ENCODE measurements around the gene CCDC107. TPM values are rescaled to one million over a fixed set of nuclear protein-coding genes. Genes with fewer than 3 reads are reported as not detected.

CCDC107 gene, protein sequence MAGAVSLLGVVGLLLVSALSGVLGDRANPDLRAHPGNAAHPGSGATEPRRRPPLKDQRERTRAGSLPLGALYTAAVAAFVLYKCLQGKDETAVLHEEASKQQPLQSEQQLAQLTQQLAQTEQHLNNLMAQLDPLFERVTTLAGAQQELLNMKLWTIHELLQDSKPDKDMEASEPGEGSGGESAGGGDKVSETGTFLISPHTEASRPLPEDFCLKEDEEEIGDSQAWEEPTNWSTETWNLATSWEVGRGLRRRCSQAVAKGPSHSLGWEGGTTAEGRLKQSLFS
- 20.4 to 28.0 TPM (median 23.9 TPM) in 5 replicates for total RNA-seq (2022; extraction: Qiagen RNA extraction; ENCODE audit: low read depth)

DNA sequence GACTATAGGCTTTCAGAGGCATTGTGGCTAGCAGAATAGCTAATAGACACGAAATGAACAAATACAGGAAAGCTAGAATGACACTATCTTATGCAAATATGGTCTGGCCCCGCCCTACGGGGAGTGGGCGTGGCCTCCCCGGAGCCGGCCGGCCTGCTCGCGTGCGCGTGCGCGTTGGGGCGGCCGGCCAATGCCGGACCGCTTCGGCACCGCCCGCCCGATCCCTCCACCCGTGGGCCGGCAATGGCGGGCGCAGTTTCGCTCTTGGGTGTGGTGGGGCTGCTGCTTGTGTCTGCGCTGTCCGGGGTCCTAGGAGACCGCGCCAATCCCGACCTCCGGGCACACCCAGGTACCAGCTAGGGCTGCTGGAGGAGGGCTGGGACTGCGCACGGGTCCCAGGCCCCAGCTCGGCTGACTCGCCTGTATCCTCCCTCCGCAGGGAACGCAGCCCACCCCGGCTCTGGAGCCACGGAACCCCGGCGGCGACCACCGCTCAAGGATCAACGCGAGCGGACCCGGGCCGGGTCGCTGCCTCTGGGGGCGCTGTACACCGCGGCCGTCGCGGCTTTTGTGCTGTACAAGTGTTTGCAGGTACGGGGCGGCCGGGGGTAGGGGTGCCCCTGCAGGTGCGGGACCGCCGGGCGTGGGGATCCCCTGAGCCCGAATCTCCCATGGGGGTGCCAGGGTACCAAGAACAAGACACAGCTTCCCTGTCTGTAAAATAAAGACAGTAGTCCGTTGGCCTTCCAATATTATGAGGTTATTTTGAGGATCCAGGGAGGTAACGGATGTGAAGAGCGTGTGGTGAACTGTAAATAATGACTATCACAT, at the start of gene CCDC107:
Gene CCDC107 (plus strand): TSS at position 156 of the 831 bp plus-strand sequence. CDS start 88 bp downstream, at position 244.

DNA sequence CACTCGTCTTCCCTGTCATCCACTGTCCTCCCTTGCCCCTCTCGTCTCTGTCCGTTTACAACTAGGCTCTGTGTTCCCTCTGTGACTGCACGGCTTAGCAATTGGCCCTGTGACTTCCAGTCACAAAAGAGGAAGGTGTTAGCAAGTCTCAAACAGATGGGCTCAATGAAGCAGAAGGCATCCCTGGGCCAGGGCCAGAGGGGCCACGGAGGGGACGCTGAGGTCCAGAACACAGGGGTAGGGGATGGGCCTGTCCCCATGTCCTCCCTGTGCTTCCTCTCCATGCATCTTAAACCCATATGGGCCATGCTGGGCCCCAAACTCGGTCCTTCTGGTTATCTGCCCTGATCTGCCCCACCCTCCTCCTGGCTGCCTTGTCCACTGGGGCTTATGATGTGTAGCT, 39.8 kb upstream of the CCDC107 start, which contains the start of gene CD72:
Gene CD72 (minus strand): TSS at position 89 of the 403 bp plus-strand sequence. CDS start 110 bp downstream, outside the sequence.

DNA sequence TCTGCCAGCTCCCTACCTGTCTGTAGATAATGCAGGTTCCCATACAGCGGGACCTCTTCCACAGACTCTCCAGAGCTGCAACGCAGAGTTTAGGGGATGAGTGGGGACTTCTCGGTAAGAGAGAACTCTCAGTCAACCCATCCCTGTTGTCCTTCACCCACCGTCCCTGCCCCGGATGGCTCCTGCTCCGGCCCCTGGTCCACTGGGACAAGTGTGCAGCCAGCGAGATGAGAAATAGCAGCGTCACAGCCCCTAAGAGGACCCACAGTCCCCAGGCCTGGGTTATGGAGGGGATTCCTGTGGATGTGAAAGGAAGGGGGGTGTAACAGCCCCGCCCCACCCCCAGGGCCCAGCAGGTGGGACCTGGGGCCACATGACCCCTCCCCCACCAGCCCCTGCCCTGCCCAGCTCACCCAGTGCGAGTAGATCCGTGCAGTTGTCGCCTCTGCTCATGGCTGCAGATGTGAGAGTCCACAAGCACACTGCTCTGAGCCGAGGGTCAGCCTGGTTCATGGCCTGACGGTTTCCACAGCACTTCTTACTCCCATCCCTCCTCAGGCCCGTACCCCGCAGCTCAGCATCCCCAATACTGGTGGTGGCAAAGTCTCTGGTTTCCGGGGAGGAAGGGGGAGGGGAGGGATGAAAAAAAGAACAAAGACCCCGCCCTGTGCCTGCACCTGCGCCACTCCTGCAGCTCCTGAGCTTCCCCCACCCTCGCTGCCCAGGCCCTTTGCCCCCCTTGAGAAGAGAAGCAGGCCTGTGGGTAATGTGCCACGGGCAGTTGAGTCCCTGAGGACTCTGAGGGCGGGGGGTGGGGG, 7.5 kb upstream of the CCDC107 start, which contains the start of gene SIT1:
Gene SIT1 (minus strand): TSS at position 591 of the 818 bp plus-strand sequence. CDS start 78 bp downstream, at position 513.

GRCh38 chr9:35657546-35658136, 451 bp upstream of the CCDC107 start, which contains the start of gene RMRP:
TSS of gene RMRP (minus strand) at chr9:35658019.

DNA sequence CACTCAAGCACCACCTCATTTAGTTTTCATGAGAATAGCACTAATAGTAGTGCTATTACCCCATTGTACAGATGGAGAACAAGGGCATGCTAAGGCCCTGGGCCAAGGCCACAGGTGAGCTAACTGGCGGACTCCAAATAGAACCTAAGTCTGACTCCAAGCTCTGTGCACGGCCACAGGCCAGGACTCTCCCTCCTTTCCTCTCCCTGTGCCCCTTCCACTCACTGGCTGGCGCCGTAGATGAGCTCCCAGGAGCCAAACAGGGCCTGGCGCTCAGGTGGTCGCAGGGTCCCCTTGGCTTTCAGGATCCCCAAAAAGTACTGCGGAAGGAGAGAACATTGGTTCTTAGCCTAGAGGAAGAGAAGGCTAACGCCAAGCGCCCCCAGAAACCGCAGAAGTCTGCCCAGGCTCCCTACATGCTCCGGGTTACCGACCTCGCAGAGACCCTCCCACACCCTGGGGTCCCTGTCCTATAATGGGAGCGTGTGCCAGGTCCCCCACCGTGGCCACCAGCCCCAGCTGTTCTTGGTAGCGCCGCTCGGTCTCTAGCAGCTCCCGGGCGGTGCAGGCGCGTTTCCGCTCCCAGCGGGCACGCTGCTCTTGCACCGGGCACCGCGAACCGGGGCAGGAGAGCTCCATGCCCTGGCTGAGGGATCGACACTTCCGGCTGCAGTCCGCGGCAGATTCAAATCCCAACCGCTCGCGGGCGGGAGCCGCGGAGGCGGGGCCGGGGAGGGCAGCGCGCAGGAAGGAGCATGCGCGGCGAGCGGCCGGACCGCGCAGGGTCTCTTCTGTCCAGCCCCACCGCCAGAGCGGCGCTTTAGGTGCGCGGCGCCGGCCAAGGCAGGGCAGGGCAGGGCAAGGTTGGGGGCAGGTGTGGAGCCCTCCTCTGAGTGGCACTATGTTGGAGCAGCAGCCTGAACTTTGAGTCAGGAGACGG, 6.7 kb downstream of the CCDC107 start, which contains the start of gene ARHGEF39:
Gene ARHGEF39 (minus strand): TSS at position 665 of the 940 bp plus-strand sequence. CDS start 26 bp downstream, at position 639.

DNA sequence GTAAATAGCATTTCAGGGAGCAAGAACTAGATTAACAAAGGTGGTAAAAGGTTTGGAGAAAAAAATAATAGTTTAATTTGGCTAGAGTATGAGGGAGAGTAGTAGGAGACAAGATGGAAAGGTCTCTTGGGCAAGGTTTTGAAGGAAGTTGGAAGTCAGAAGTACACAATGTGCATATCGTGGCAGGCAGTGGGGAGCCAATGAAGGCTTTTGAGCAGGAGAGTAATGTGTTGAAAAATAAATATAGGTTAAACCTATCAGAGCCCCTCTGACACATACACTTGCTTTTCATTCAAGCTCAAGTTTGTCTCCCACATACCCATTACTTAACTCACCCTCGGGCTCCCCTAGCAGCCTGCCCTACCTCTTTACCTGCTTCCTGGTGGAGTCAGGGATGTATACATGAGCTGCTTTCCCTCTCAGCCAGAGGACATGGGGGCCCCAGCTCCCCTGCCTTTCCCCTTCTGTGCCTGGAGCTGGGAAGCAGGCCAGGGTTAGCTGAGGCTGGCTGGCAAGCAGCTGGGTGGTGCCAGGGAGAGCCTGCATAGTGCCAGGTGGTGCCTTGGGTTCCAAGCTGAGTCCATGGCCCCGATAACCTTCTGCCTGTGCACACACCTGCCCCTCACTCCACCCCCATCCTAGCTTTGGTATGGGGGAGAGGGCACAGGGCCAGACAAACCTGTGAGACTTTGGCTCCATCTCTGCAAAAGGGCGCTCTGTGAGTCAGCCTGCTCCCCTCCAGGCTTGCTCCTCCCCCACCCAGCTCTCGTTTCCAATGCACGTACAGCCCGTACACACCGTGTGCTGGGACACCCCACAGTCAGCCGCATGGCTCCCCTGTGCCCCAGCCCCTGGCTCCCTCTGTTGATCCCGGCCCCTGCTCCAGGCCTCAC, 15.3 kb downstream of the CCDC107 start, which contains the start of gene CA9:
Gene CA9 (plus strand): TSS at position 797 of the 893 bp plus-strand sequence. CDS start 32 bp downstream, at position 829.

GRCh38 chr9:35689542-35690293, 31.6 kb downstream of the CCDC107 start, which contains the start of gene TPM2:
TSS of gene TPM2 (minus strand) at chr9:35689925. CDS start at chr9:35689817, 108 bp downstream.

Other genes starting within 250 kb of the CCDC107 start
- gene RUSC2, start 168.2 kb upstream of the CCDC107 start, total RNA-seq (2022; extraction: Qiagen RNA extraction; ENCODE audit: low read depth): 19.3 to 28.0 TPM (median 24.6 TPM) in 5 replicates
- 18.3 to 28.1 TPM (median 22.9 TPM) in 5 replicates for gene TESK1, start 53.0 kb upstream of the CCDC107 start, total RNA-seq (2022; extraction: Qiagen RNA extraction; ENCODE audit: low read depth)
- gene CD72, start 39.9 kb upstream of the CCDC107 start, total RNA-seq (2022; extraction: Qiagen RNA extraction; ENCODE audit: low read depth): 0.25 to 0.30 TPM (median 0.30 TPM) in 3 of 5 replicates, not detected in the others
- not detected in 5 replicates for gene SIT1, start 7.4 kb upstream of the CCDC107 start, total RNA-seq (2022; extraction: Qiagen RNA extraction; ENCODE audit: low read depth)
- 8.3 to 13.4 TPM (median 12.5 TPM) in 3 of 5 replicates, not detected in the others for gene RMRP, start 273 bp upstream of the CCDC107 start, total RNA-seq (2022; extraction: Qiagen RNA extraction; ENCODE audit: low read depth)
- gene ARHGEF39, start 6.9 kb downstream of the CCDC107 start, total RNA-seq (2022; extraction: Qiagen RNA extraction; ENCODE audit: low read depth): 12.8 to 19.8 TPM (median 17.1 TPM) in 5 replicates
- 4.1 to 7.3 TPM (median 4.6 TPM) in 5 replicates for gene CA9, start 15.6 kb downstream of the CCDC107 start, total RNA-seq (2022; extraction: Qiagen RNA extraction; ENCODE audit: low read depth)
- gene TPM2, start 31.6 kb downstream of the CCDC107 start, total RNA-seq (2022; extraction: Qiagen RNA extraction; ENCODE audit: low read depth): 613 to 691 TPM (median 662 TPM) in 5 replicates
- 113 to 128 TPM (median 115 TPM) in 5 replicates for gene TLN1, start 73.9 kb downstream of the CCDC107 start, total RNA-seq (2022; extraction: Qiagen RNA extraction; ENCODE audit: low read depth)
- 55.7 to 63.8 TPM (median 58.4 TPM) in 5 replicates for gene CREB3, start 74.4 kb downstream of the CCDC107 start, total RNA-seq (2022; extraction: Qiagen RNA extraction; ENCODE audit: low read depth)
- 23.1 to 31.3 TPM (median 30.0 TPM) in 5 replicates for gene GBA2, start 90.9 kb downstream of the CCDC107 start, total RNA-seq (2022; extraction: Qiagen RNA extraction; ENCODE audit: low read depth)
- gene RGP1, start 91.0 kb downstream of the CCDC107 start, total RNA-seq (2022; extraction: Qiagen RNA extraction; ENCODE audit: low read depth): 11.2 to 15.6 TPM (median 14.7 TPM) in 5 replicates
- gene MSMP, start 96.0 kb downstream of the CCDC107 start, total RNA-seq (2022; extraction: Qiagen RNA extraction; ENCODE audit: low read depth): 0.29 to 0.82 TPM (median 0.31 TPM) in 3 of 5 replicates, not detected in the others
- 4.4 to 6.3 TPM (median 5.8 TPM) in 5 replicates for gene NPR2, start 133.3 kb downstream of the CCDC107 start, total RNA-seq (2022; extraction: Qiagen RNA extraction; ENCODE audit: low read depth)
- 0.26 to 0.47 TPM (median 0.41 TPM) in 5 replicates for gene SPAG8, start 154.0 kb downstream of the CCDC107 start, total RNA-seq (2022; extraction: Qiagen RNA extraction; ENCODE audit: low read depth)
- gene HINT2, start 156.8 kb downstream of the CCDC107 start, total RNA-seq (2022; extraction: Qiagen RNA extraction; ENCODE audit: low read depth): 70.2 to 119 TPM (median 98.2 TPM) in 5 replicates
- not detected in 5 replicates for gene FAM221B, start 170.4 kb downstream of the CCDC107 start, total RNA-seq (2022; extraction: Qiagen RNA extraction; ENCODE audit: low read depth)
- gene TMEM8B, start 170.9 kb downstream of the CCDC107 start, total RNA-seq (2022; extraction: Qiagen RNA extraction; ENCODE audit: low read depth): 2.1 to 4.7 TPM (median 3.0 TPM) in 5 replicates
- not detected in 5 replicates for gene OR13J1, start 212.1 kb downstream of the CCDC107 start, total RNA-seq (2022; extraction: Qiagen RNA extraction; ENCODE audit: low read depth)
- 0.28 to 0.48 TPM (median 0.30 TPM) in 3 of 5 replicates, not detected in the others for gene HRCT1, start 247.9 kb downstream of the CCDC107 start, total RNA-seq (2022; extraction: Qiagen RNA extraction; ENCODE audit: low read depth)